Liver (tissue), 3 donors: ENCODE results near the gene CASP14.

ENCODE experiments used
- FOXA1 ChIP-seq: IDR thresholded peaks from 2 replicates; pipeline ENCODE4 v1.6.1; 2016; ENCODE audit warnings: antibody characterized with exemption
- JUND ChIP-seq, 2 donors: IDR thresholded peaks; 2 replicates each; pipeline ENCODE4 v1.6.1; 2016; ENCODE audit warnings: antibody characterized with exemption in 2 of 2
- RAD21 ChIP-seq, 2 donors: IDR thresholded peaks; 2 replicates each; pipeline ENCODE4 v1.6.1; 2016; ENCODE audit warnings: antibody characterized with exemption in 2 of 2, mild to moderate bottlenecking in 2 of 2
- RXRA ChIP-seq, 2 donors: IDR thresholded peaks; 2 replicates each; pipeline ENCODE4 v1.6.1; 2017 to 2018; ENCODE audit warnings: antibody characterized with exemption in 2 of 2, mild to moderate bottlenecking in 1 of 2
- YY1 ChIP-seq: IDR thresholded peaks from 2 replicates; pipeline ENCODE4 v1.6.1; 2016; ENCODE audit warnings: antibody characterized with exemption, mild to moderate bottlenecking
- TF ChIP-seq, protein P1 (sequence below): fragments of 150-350 bp; IDR thresholded peaks from 2 replicates; pipeline ENCODE4 v1.5.1; 2017; ENCODE audit warnings: improper control_type of control experiment, low read depth, low read length; ENCODE audit not compliant: missing input control
- TF ChIP-seq, protein P2 (sequence below): IDR thresholded peaks from 2 replicates; pipeline ENCODE4 v1.6.1; 2016; ENCODE audit warnings: antibody characterized with exemption
- TF ChIP-seq, protein P3 (sequence below): IDR thresholded peaks from 2 replicates; pipeline ENCODE4 v1.6.1; 2016; ENCODE audit warnings: antibody characterized with exemption, mild to moderate bottlenecking
- TF ChIP-seq, protein P4 (sequence below): IDR thresholded peaks from 2 replicates; pipeline ENCODE4 v1.6.1; 2016; ENCODE audit warnings: antibody characterized with exemption
- donor health status: healthy.
- donor health status: healthy.

DNA sequence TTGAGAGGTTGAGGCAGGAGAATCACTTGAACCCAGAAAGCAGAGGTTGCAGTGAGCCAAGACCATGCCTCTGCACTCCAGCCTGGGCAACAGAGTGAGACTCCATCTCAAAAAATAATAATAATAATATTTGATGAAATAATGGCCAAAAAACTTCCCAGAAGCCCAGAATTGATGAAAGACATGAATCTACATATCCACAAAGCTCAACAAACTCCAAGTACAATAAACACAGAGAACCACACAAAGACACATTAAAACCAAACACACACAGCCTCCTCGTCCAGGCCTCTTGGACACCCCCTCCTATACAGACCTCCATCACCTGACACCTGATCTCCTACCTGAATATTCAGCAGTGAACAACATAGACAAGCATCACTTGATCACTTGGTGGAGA, 54.7 kb downstream of the CASP14 start:
- TF ChIP-seq, protein P1, sequence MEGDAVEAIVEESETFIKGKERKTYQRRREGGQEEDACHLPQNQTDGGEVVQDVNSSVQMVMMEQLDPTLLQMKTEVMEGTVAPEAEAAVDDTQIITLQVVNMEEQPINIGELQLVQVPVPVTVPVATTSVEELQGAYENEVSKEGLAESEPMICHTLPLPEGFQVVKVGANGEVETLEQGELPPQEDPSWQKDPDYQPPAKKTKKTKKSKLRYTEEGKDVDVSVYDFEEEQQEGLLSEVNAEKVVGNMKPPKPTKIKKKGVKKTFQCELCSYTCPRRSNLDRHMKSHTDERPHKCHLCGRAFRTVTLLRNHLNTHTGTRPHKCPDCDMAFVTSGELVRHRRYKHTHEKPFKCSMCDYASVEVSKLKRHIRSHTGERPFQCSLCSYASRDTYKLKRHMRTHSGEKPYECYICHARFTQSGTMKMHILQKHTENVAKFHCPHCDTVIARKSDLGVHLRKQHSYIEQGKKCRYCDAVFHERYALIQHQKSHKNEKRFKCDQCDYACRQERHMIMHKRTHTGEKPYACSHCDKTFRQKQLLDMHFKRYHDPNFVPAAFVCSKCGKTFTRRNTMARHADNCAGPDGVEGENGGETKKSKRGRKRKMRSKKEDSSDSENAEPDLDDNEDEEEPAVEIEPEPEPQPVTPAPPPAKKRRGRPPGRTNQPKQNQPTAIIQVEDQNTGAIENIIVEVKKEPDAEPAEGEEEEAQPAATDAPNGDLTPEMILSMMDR = no peak
- TF ChIP-seq, protein P2, sequence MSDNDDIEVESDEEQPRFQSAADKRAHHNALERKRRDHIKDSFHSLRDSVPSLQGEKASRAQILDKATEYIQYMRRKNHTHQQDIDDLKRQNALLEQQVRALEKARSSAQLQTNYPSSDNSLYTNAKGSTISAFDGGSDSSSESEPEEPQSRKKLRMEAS = no peak
- TF ChIP-seq, protein P3, sequence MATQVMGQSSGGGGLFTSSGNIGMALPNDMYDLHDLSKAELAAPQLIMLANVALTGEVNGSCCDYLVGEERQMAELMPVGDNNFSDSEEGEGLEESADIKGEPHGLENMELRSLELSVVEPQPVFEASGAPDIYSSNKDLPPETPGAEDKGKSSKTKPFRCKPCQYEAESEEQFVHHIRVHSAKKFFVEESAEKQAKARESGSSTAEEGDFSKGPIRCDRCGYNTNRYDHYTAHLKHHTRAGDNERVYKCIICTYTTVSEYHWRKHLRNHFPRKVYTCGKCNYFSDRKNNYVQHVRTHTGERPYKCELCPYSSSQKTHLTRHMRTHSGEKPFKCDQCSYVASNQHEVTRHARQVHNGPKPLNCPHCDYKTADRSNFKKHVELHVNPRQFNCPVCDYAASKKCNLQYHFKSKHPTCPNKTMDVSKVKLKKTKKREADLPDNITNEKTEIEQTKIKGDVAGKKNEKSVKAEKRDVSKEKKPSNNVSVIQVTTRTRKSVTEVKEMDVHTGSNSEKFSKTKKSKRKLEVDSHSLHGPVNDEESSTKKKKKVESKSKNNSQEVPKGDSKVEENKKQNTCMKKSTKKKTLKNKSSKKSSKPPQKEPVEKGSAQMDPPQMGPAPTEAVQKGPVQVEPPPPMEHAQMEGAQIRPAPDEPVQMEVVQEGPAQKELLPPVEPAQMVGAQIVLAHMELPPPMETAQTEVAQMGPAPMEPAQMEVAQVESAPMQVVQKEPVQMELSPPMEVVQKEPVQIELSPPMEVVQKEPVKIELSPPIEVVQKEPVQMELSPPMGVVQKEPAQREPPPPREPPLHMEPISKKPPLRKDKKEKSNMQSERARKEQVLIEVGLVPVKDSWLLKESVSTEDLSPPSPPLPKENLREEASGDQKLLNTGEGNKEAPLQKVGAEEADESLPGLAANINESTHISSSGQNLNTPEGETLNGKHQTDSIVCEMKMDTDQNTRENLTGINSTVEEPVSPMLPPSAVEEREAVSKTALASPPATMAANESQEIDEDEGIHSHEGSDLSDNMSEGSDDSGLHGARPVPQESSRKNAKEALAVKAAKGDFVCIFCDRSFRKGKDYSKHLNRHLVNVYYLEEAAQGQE = no peak
- TF ChIP-seq FOXA1 = no peak
- TF ChIP-seq, protein P4, sequence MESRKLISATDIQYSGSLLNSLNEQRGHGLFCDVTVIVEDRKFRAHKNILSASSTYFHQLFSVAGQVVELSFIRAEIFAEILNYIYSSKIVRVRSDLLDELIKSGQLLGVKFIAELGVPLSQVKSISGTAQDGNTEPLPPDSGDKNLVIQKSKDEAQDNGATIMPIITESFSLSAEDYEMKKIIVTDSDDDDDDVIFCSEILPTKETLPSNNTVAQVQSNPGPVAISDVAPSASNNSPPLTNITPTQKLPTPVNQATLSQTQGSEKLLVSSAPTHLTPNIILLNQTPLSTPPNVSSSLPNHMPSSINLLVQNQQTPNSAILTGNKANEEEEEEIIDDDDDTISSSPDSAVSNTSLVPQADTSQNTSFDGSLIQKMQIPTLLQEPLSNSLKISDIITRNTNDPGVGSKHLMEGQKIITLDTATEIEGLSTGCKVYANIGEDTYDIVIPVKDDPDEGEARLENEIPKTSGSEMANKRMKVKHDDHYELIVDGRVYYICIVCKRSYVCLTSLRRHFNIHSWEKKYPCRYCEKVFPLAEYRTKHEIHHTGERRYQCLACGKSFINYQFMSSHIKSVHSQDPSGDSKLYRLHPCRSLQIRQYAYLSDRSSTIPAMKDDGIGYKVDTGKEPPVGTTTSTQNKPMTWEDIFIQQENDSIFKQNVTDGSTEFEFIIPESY = no peak
- TF ChIP-seq RXRA (IDR thresholded peaks at IDR 0.05) = no peak
- no peak for TF ChIP-seq RAD21 (IDR thresholded peaks at IDR 0.05)
- no peak for TF ChIP-seq YY1
- no peak for TF ChIP-seq JUND (IDR thresholded peaks at IDR 0.05)
